ENCODE data around the gene FOXP1.

DNA sequence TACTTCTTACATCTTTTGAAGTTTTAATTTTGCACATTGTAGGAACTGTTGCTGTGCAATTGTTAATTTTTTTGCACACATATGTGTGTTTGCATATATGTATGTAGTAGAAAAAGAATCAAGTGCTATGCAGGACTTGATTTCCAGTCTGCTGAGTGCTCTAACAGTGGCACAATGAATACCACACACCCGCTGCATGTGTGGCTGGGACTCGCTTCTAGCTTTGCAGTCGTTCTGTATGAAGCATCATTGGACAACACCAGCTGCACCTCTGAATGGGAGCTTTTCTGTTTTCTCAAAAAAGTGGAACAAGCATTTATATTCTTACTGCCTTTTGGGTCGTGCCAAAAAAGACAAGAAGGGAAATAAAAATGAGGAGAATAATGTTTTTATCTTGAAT is 564.7 kb downstream of the FOXP1 start:
- TF ChIP-seq, protein P1, sequence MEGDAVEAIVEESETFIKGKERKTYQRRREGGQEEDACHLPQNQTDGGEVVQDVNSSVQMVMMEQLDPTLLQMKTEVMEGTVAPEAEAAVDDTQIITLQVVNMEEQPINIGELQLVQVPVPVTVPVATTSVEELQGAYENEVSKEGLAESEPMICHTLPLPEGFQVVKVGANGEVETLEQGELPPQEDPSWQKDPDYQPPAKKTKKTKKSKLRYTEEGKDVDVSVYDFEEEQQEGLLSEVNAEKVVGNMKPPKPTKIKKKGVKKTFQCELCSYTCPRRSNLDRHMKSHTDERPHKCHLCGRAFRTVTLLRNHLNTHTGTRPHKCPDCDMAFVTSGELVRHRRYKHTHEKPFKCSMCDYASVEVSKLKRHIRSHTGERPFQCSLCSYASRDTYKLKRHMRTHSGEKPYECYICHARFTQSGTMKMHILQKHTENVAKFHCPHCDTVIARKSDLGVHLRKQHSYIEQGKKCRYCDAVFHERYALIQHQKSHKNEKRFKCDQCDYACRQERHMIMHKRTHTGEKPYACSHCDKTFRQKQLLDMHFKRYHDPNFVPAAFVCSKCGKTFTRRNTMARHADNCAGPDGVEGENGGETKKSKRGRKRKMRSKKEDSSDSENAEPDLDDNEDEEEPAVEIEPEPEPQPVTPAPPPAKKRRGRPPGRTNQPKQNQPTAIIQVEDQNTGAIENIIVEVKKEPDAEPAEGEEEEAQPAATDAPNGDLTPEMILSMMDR (IDR thresholded peaks at IDR 0.05; ENCODE audit: insufficient read depth, low read length, poor library complexity, severe bottlenecking): no peak
- TF ChIP-seq EZH2phosphoT487 (conservative IDR thresholded peaks at IDR 0.05; ENCODE audit: low read length): no peak

All from SU-DHL-6 (cell line).